Measurements from ENCODE around the gene P3H3.

The P3H3 gene

DNA sequence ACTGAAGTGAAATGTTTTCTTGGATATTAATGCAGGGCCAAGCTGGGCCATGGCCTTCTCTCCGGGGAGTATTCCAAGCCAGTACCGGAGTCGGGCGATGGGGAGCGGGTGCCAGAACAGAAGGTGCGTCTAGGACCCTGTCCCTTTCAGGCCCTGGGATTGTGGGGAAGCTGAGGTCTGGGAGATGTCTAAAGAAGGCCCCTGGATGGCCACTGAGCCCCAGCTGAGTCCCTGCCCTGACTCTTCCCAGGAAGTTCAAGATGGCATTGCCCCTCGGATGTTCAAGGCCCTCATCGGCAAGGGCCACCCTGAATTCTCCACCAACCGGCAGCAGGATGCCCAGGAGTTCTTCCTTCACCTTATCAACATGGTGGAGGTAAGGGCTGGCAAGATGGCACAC, 31.9 kb downstream of the P3H3 start:
- H3K4me3 ChIP-seq (ENCODE audit: low read length): no peak overlapping the region
- peaks cover 17% of the 10 kb centered on the region for H3K36me3 ChIP-seq (replicated peaks; ENCODE audit: insufficient read depth, low read length)
- H4K20me1 ChIP-seq (ENCODE audit: insufficient read depth, low read length): no peaks in the 10 kb centered on the region
- no peak overlapping the region for H2AFZ ChIP-seq (ENCODE audit: low read length)
- DNase-seq: no peak
- no peak overlapping the region for H3K4me2 ChIP-seq (ENCODE audit: low read depth, low read length)
- TF ChIP-seq, protein P1, sequence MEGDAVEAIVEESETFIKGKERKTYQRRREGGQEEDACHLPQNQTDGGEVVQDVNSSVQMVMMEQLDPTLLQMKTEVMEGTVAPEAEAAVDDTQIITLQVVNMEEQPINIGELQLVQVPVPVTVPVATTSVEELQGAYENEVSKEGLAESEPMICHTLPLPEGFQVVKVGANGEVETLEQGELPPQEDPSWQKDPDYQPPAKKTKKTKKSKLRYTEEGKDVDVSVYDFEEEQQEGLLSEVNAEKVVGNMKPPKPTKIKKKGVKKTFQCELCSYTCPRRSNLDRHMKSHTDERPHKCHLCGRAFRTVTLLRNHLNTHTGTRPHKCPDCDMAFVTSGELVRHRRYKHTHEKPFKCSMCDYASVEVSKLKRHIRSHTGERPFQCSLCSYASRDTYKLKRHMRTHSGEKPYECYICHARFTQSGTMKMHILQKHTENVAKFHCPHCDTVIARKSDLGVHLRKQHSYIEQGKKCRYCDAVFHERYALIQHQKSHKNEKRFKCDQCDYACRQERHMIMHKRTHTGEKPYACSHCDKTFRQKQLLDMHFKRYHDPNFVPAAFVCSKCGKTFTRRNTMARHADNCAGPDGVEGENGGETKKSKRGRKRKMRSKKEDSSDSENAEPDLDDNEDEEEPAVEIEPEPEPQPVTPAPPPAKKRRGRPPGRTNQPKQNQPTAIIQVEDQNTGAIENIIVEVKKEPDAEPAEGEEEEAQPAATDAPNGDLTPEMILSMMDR (IDR thresholded peaks at IDR 0.05; ENCODE audit: low read length): no peak
- TF ChIP-seq EZH2phosphoT487 (IDR thresholded peaks at IDR 0.05; ENCODE audit: low read length) (no peak), EZH2 (optimal IDR thresholded peaks at IDR 0.05; ENCODE audit: low read depth, low read length) (no peak)
- H3K79me2 ChIP-seq (ENCODE audit: low read length): peaks cover 13% of the 10 kb centered on the region
- no peaks in the 10 kb centered on the region for H3K27me3 ChIP-seq (replicated peaks; ENCODE audit: insufficient read depth, low read length)
- H3F3A ChIP-seq (ENCODE audit: insufficient read depth, low read length): no peaks in the 10 kb centered on the region
- no peaks in the 10 kb centered on the region for H3K4me1 ChIP-seq (ENCODE audit: low read length)
- no peaks in the 10 kb centered on the region for H3K9me3 ChIP-seq (replicated peaks; ENCODE audit: insufficient read depth, low read length)
- H3K9me2 ChIP-seq (replicated peaks; ENCODE audit: insufficient read depth, low read length): no peaks in the 10 kb centered on the region
- H3K27ac ChIP-seq (ENCODE audit: low read length): no peak overlapping the region
- no peak overlapping the region for H3K9ac ChIP-seq (ENCODE audit: low read length)

DNA sequence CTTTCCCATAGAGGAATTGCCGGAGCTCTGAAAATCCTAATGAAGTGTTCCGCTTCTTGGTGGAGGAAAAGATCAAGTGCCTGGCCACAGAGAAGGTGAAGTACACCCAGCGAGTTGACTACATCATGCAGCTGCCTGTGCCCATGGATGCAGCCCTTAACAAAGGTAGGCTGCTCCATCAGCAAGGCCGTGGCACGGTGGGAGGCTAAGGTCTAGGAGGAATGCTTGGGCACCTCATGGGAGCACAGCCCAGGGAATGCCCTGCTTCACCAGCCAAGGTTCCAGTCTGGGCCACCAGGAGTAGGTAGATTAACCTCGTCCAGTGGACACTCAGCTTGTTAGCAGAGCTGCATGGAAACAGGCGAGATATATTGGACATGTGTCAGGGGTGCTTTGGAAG, 32.7 kb downstream of the P3H3 start:
- no peaks in the 10 kb centered on the region for H3K27me3 ChIP-seq (replicated peaks; ENCODE audit: insufficient read depth, low read length)
- DNase-seq: no peak
- no peak overlapping the region for H3K27ac ChIP-seq (ENCODE audit: low read length)
- H3F3A ChIP-seq (ENCODE audit: insufficient read depth, low read length): no peaks in the 10 kb centered on the region
- no peaks in the 10 kb centered on the region for H4K20me1 ChIP-seq (ENCODE audit: insufficient read depth, low read length)
- no peak overlapping the region for H3K4me3 ChIP-seq (ENCODE audit: low read length)
- no peak for TF ChIP-seq EZH2 (optimal IDR thresholded peaks at IDR 0.05; ENCODE audit: low read depth, low read length)
- TF ChIP-seq, protein P1 (IDR thresholded peaks at IDR 0.05; ENCODE audit: low read length): no peak
- no peak for TF ChIP-seq EZH2phosphoT487 (IDR thresholded peaks at IDR 0.05; ENCODE audit: low read length)
- H3K4me1 ChIP-seq (ENCODE audit: low read length): no peaks in the 10 kb centered on the region
- H3K79me2 ChIP-seq (ENCODE audit: low read length): peaks cover 5% of the 10 kb centered on the region; the same call in 1 of the 2 replicates
- H3K4me2 ChIP-seq (ENCODE audit: low read depth, low read length): no peak overlapping the region
- no peak overlapping the region for H2AFZ ChIP-seq (ENCODE audit: low read length)
- H3K36me3 ChIP-seq (replicated peaks; ENCODE audit: insufficient read depth, low read length): peaks cover 17% of the 10 kb centered on the region
- H3K9me2 ChIP-seq (replicated peaks; ENCODE audit: insufficient read depth, low read length): no peaks in the 10 kb centered on the region
- no peaks in the 10 kb centered on the region for H3K9me3 ChIP-seq (replicated peaks; ENCODE audit: insufficient read depth, low read length)
- H3K9ac ChIP-seq (ENCODE audit: low read length): no peak overlapping the region

DNA sequence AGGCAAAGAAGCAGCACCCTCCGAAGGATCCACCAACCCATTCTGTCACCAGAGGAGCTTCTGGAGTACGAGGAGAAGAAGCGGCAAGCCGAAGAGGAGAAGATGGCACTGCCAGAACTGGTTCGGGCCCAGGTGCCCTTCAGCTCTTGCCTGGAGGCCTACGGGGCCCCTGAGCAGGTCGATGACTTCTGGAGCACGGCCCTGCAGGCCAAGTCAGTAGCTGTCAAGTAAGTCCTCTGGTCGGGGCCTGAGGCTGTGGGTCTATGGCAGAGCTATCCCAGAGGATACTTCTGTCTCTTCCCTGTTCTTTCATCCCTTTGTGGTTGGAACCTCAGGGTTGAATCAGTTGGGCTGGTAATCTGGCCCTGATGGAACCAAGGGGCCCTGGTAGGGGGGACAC, 33.2 kb downstream of the P3H3 start:
- H3K27ac ChIP-seq (ENCODE audit: low read length): no peak overlapping the region
- no peaks in the 10 kb centered on the region for H3F3A ChIP-seq (ENCODE audit: insufficient read depth, low read length)
- no peak overlapping the region for H3K4me2 ChIP-seq (ENCODE audit: low read depth, low read length)
- no peaks in the 10 kb centered on the region for H4K20me1 ChIP-seq (ENCODE audit: insufficient read depth, low read length)
- H3K4me3 ChIP-seq (ENCODE audit: low read length): no peak overlapping the region
- DNase-seq: no peak
- no peak for TF ChIP-seq EZH2phosphoT487 (IDR thresholded peaks at IDR 0.05; ENCODE audit: low read length)
- no peak for TF ChIP-seq EZH2 (optimal IDR thresholded peaks at IDR 0.05; ENCODE audit: low read depth, low read length)
- TF ChIP-seq, protein P1 (IDR thresholded peaks at IDR 0.05; ENCODE audit: low read length): no peak
- H3K36me3 ChIP-seq (replicated peaks; ENCODE audit: insufficient read depth, low read length): peaks cover 17% of the 10 kb centered on the region
- no peak overlapping the region for H2AFZ ChIP-seq (ENCODE audit: low read length)
- H3K9me3 ChIP-seq (replicated peaks; ENCODE audit: insufficient read depth, low read length): no peaks in the 10 kb centered on the region
- H3K79me2 ChIP-seq (ENCODE audit: low read length): 0 out of 2 replicates have a peak, but pooled peaks cover under 1% of the 10 kb centered on the region
- no peaks in the 10 kb centered on the region for H3K4me1 ChIP-seq (ENCODE audit: low read length)
- no peaks in the 10 kb centered on the region for H3K9me2 ChIP-seq (replicated peaks; ENCODE audit: insufficient read depth, low read length)
- no peak overlapping the region for H3K9ac ChIP-seq (ENCODE audit: low read length)
- no peaks in the 10 kb centered on the region for H3K27me3 ChIP-seq (replicated peaks; ENCODE audit: insufficient read depth, low read length)
